ENCODE results near the gene PTPRR.

Gene PTPRR

GRCh38 chr12:70928071-70928470 lies 7.5 kb upstream of the PTPRR start:
- TF ChIP-seq, protein P1, sequence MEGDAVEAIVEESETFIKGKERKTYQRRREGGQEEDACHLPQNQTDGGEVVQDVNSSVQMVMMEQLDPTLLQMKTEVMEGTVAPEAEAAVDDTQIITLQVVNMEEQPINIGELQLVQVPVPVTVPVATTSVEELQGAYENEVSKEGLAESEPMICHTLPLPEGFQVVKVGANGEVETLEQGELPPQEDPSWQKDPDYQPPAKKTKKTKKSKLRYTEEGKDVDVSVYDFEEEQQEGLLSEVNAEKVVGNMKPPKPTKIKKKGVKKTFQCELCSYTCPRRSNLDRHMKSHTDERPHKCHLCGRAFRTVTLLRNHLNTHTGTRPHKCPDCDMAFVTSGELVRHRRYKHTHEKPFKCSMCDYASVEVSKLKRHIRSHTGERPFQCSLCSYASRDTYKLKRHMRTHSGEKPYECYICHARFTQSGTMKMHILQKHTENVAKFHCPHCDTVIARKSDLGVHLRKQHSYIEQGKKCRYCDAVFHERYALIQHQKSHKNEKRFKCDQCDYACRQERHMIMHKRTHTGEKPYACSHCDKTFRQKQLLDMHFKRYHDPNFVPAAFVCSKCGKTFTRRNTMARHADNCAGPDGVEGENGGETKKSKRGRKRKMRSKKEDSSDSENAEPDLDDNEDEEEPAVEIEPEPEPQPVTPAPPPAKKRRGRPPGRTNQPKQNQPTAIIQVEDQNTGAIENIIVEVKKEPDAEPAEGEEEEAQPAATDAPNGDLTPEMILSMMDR (IDR thresholded peaks at IDR 0.05): no peak
- no peaks in the 10 kb centered on the region for H3K36me3 ChIP-seq
- no peaks in the 10 kb centered on the region for H3K27me3 ChIP-seq
- no peak overlapping the region for H3K27ac ChIP-seq
- no peak overlapping the region for H3K4me3 ChIP-seq (ENCODE audit: low read depth in 1 of 2, low read length in 1 of 2)
- no peaks in the 10 kb centered on the region for H3K4me1 ChIP-seq (ENCODE audit: control insufficient read depth in 1 of 2, insufficient read depth in 1 of 2, low read depth in 1 of 2, low read length in 1 of 2)
- H3K9me3 ChIP-seq: no peaks in the 10 kb centered on the region

- TF ChIP-seq, protein P1 (IDR thresholded peaks at IDR 0.05): no peak
- Histone ChIP-seq H3K36me3 (no peaks in the 10 kb centered on the region), H3K27ac (no peak overlapping the region), H3K4me3 (ENCODE audit: low read depth in 1 of 2, low read length in 1 of 2) (no peak overlapping the region), H3K9me3 (no peaks in the 10 kb centered on the region), H3K4me1 (ENCODE audit: control insufficient read depth in 1 of 2, insufficient read depth in 1 of 2, low read depth in 1 of 2, low read length in 1 of 2) (no peaks in the 10 kb centered on the region), H3K27me3 (no peaks in the 10 kb centered on the region)
Measured at GRCh38 chr12:70927356-70927755, 6.8 kb upstream of the PTPRR start.

DNA sequence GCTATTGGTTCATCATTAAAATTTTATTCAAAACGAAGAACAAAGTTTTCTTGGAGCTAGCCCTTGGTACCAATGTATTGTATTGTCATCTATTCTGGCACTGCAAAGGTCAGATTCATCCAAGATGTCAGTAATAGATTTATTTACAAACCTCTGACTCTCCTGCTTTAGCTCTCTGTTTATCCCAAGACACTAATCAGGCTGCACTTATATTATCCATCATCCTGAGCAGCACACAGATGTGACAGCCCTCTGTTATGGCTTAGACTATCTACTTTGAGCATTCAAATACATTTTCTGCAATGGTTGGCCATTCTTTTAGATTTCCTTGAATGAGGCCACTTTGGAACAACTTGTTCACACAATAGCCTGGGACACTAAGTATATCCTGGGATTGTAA lies 5.0 kb upstream of the PTPRR start:
- Histone ChIP-seq H3K4me1 (ENCODE audit: control insufficient read depth in 1 of 2, insufficient read depth in 1 of 2, low read depth in 1 of 2, low read length in 1 of 2) (no peaks in the 10 kb centered on the region), H3K9me3 (no peaks in the 10 kb centered on the region), H3K27ac (no peak overlapping the region), H3K4me3 (ENCODE audit: low read depth in 1 of 2, low read length in 1 of 2) (no peak overlapping the region), H3K27me3 (peaks cover 8% of the 10 kb centered on the region), H3K36me3 (no peaks in the 10 kb centered on the region)
- TF ChIP-seq, protein P1 (IDR thresholded peaks at IDR 0.05): no peak

GRCh38 chr12:70920891-70921290 lies 353 bp upstream of the PTPRR start:
- Histone ChIP-seq H3K36me3 (no peaks in the 10 kb centered on the region), H3K27me3 (peaks cover 18% of the 10 kb centered on the region), H3K27ac (no peak overlapping the region), H3K4me3 (ENCODE audit: low read depth in 1 of 2, low read length in 1 of 2) (no peak overlapping the region), H3K4me1 (ENCODE audit: control insufficient read depth in 1 of 2, insufficient read depth in 1 of 2, low read depth in 1 of 2, low read length in 1 of 2) (no peaks in the 10 kb centered on the region), H3K9me3 (no peaks in the 10 kb centered on the region)
- TF ChIP-seq, protein P1 (IDR thresholded peaks at IDR 0.05): no peak

GRCh38 chr12:70919597-70920035 lies 922 bp downstream of the PTPRR start:
- no peak overlapping the region for H3K27ac ChIP-seq
- H3K4me3 ChIP-seq (ENCODE audit: low read depth in 1 of 2, low read length in 1 of 2): no peak overlapping the region
- H3K9me3 ChIP-seq: no peaks in the 10 kb centered on the region
- H3K4me1 ChIP-seq (ENCODE audit: control insufficient read depth in 1 of 2, insufficient read depth in 1 of 2, low read depth in 1 of 2, low read length in 1 of 2): no peaks in the 10 kb centered on the region
- H3K27me3 ChIP-seq: peaks cover 18% of the 10 kb centered on the region
- TF ChIP-seq, protein P1 (IDR thresholded peaks at IDR 0.05): no peak
- H3K36me3 ChIP-seq: no peaks in the 10 kb centered on the region

DNA sequence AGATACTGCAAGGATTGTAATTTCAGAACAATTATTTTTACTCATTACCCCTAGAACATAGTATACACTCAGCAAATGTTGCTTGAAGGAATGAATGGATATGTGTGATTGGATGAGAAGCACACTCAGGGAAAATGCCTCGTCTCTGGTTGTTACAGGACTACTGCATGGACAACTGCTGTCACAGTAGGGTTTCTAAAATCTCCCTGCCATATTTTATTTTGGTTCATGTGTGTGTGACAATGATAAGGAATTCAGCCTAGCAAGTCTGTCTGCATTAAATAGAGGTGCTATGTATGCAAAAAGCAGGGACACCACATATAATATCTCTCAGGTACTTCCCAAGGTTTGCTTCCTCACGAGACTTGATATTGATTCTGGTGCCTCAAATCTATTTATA lies 1.4 kb downstream of the PTPRR start:
- no peak overlapping the region for H3K27ac ChIP-seq
- no peaks in the 10 kb centered on the region for H3K4me1 ChIP-seq (ENCODE audit: control insufficient read depth in 1 of 2, insufficient read depth in 1 of 2, low read depth in 1 of 2, low read length in 1 of 2)
- peaks cover 18% of the 10 kb centered on the region for H3K27me3 ChIP-seq
- no peak overlapping the region for H3K4me3 ChIP-seq (ENCODE audit: low read depth in 1 of 2, low read length in 1 of 2)
- H3K36me3 ChIP-seq: no peaks in the 10 kb centered on the region
- TF ChIP-seq, protein P1 (IDR thresholded peaks at IDR 0.05): no peak
- H3K9me3 ChIP-seq: no peaks in the 10 kb centered on the region
